GM21528 (cell line): Measurements from ENCODE around the gene VPS9D1.

ENCODE experiments used
- ATAC-seq: cut with Tn5 transposase; IDR thresholded peaks from one replicate; pipeline ENCODE4 v1.9.1; 2021; ENCODE audit warnings: mild to moderate bottlenecking, moderate library complexity; ENCODE audit not compliant: unreplicated experiment, low FRiP score

VPS9D1 gene, protein sequence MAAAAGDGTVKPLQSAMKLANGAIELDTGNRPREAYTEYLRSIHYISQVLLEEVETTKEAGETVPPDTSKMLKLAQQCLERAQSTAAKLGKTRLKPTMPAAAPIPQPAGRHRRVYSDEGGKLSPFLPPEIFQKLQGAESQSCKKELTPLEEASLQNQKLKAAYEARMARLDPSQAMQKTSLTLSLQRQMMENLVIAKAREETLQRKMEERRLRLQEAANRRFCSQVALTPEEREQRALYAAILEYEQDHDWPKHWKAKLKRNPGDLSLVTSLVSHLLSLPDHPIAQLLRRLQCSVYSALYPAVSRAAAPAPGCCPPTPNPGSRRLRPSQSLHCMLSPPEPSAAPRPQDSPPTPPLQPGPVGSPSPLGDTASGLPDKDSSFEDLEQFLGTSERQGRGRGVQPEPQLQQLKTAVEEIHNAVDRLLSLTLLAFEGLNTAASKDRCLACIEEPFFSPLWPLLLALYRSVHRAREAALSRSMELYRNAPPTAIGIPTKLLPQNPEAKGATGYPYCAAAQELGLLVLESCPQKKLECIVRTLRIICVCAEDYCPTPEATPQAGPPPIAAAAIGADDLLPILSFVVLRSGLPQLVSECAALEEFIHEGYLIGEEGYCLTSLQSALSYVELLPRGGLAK

DNA sequence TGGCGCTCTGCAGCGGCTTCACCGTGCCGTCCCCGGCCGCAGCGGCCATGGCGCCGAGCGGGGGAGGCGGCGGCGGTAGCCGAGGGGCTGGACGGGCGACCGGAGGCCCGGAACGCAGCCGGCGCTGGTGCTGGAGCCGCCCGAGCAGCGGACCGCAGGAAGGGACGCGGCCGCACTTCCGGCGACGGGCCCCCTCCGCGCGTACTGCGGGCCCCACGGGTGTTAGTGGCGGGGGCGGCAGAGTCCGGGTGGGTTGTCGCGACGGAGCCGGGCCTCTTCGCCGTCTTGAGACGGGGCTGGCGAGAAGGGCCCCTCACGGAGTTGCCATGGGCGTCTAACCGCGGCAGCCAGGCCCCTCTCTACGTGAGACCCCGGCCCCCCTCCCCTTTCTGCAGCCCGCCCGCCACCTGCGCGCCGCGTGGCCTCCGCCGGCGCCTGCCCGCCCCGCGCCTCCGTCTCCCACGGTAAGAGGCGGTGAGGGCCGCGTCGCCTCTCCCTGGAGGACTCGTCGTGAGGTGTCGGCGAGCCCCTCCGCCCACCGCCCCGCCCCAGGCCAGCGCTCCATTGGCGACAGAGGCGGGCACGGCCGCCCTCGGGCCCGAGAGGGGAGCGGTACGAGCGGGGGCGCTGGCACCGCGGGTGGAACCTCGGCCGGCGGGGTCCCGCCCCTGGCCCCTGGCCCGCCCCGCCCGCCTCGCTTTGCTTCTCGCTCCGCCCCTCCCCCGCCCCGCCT is at the start of gene VPS9D1, which contains the start of gene ZNF276:
VPS9D1 (minus strand) TSS at position 86 of the 733 bp plus-strand sequence; CDS start at position 49, 37 bp downstream.
ZNF276 (plus strand) TSS at position 725 of the 733 bp plus-strand sequence. CDS start 104 bp downstream, outside the sequence.
- ATAC-seq: peak; percentile 49

GRCh38 chr16:89770367-89770766 is 49.7 kb upstream of the VPS9D1 start:
- no peak for ATAC-seq

DNA sequence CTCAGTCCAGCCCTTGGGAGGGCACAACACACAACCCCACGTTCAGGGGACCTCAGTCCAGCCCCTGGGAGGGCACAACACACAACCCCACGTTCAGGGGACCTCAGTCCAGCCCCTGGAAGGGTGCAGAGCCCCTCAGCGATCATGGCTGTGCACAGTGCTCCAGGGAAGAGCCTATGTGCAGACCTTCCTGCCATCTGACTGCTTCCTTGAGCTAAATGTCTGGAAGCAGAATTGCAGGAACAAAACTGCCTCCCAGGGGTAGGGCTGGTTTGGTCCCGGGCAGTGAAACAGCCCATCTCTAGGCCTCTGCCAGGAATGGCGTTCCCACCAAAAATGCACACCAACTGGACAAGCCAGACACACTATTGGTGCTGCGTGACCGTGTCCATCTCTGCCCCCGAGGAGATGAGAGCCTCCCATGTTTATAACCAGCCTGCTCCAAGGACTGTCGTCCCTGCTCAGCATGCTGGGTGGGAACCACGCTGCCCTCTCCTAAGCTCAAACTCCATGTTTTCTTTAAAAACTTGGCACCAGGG is 44.7 kb upstream of the VPS9D1 start:
- peak; percentile 10 for ATAC-seq

GRCh38 chr16:89764711-89765201 is 44.1 kb upstream of the VPS9D1 start:
- ATAC-seq: peak; percentile 74

DNA sequence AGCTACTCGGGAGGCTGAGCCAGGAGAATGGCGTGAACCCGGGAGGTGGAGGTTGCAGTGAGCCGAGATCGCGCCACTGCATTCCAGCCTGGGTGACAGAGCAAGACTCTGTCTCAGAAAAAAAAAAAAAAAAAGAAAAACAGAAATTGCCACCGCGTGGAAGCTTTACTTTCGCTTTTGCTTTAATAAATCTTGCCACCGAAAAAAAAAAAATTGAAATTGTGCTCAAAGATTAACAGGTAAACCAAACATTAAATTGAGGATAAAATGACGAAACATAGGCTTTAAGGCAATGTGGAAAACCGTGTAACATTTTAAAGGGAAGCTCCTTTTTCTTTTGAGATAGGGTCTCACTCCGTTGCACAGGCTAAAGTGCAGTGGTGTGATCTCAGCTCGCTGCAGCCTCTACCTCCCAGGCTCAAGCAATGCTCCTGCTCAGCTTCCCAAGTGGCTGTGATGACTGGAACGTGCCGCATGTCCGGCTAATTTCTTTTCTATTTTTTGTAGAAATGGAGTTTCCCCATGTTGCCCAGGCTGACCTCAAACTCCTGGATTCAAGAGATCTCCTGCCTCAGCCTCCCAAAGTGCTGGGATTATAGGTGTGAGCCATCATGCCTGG is 40.7 kb upstream of the VPS9D1 start:
- no peak for ATAC-seq

DNA sequence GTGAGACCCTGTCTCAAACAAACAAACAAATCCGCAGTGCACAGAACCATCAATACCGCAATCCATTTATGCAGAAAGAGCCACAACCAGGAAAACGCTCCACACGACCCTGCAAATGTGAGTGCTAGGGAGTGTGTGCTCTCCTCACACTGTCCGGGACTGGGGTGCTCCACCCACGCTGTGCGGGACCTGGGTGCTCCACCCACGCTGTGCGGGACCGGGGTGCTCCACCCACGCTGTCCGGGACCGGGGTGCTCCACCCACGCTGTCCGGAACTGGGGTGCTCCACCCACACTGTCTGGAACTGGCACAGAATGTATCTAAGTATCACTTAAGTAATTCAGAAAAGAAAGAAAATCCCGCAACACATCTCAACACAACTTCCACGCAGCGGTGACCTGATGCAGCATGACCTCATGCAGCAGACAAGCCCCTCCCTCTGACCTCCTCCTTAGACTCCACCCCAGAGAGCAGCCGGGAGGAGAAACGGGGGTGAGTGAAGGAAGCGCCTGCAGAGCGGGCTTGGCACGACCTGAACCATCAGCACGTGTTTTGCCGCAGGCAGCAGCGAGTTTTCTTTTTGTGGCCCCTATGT is 39.1 kb upstream of the VPS9D1 start:
- ATAC-seq: no peak

DNA sequence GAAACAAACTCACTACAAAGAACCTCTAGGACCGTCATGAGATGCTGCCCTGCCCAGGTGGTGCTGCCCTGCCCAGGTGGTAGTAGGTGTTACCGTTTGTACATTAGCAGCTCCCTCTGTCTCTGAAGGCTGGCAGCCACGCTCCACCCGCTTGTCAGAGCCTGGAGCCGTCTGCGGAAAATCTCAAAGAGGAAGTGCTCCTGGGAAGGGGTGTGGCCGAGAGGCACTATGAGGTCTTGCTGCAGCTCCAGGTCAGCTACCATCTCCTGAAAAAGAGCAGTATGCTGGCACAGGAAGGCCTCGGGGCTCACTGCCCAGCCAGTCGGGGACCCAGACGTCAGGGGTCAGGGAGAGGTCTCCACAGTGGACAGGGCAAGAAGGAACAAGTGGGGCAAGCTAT is 28.9 kb upstream of the VPS9D1 start:
- no peak for ATAC-seq

DNA sequence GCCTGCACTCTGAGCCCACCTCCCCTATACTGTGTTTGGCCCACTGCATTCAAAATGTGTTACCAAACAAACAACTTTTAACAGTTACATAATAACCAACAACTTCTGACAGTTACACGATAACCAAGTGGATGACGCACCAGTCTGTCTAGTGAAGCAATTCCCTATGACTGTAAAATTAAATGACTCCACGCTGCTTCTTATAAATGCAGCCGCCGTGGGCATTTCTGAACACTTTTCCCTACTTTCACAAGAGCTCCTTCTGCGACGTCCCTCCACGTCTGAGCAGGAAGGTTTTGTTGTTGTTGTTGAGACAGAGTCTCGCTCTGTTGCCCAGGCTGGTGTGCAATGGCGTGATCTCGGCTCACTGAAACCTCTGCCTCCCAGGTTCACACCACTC is 28.2 kb upstream of the VPS9D1 start:
- no peak for ATAC-seq

DNA sequence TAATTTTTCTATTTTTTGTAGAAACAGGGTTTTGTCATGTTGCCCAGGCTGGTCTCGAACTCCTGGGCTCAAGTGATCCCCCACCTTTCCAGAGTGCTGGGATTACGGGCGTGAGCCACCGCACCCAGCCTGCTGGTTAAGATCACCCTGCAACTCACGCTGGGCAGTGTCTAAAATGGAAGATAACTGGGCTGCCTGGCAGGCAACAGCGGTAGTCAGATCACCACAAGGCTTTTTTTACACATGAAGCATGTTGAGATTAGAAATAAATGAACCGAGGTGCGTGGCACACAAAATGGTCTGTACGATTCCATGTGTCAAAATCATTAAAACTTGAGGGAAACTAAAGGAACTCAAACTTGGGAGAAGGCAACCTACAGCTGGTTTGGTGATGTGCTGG is 27.4 kb upstream of the VPS9D1 start:
- ATAC-seq: no peak

- no peak for ATAC-seq
These were observed 25.3 kb upstream of the VPS9D1 start for GRCh38 chr16:89746043-89746442.

GRCh38 chr16:89744813-89745212 is 24.1 kb upstream of the VPS9D1 start:
- ATAC-seq: no peak

DNA sequence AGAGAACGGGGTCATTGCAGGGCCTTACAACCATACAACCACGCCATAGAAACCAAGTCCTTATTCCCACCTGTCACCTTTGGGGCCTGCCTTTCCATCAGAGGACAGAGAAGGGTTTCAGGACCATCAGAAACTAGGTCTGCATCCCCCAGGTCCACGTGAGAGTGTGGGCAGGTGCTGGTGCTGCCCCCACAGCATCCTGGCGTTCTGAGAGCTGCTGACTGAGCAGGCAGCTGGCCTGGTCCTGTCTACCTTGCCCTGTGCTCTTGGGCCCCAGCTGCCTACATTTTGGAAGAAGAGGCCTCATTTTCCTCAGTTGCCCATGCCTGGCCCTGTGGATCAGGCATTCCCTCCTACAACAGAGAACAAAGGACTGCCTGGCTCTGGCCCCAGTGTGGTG is 22.2 kb upstream of the VPS9D1 start:
- no peak for ATAC-seq

- ATAC-seq: no peak
These were observed 20.8 kb upstream of the VPS9D1 start for GRCh38 chr16:89741342-89742014.

DNA sequence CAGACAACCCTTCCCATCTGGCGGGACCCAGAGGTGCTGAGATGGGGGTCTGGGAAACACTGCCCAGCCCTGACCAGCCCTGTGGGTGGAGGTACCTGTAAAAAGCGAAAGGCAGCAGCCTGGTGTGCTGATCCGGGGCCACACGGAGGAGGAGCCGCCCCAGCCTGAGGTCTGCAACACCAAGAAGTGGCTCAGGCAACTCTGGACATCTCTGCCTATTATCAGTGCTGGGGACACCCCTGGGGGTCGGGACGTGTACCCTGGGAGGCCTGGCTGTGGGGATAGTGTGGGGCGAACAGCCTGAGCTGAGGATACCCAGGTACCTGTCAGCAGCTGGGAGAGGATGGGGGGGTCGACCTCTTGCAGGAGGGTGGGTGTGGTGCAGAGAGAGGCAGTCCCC is 18.7 kb upstream of the VPS9D1 start:
- ATAC-seq: no peak

DNA sequence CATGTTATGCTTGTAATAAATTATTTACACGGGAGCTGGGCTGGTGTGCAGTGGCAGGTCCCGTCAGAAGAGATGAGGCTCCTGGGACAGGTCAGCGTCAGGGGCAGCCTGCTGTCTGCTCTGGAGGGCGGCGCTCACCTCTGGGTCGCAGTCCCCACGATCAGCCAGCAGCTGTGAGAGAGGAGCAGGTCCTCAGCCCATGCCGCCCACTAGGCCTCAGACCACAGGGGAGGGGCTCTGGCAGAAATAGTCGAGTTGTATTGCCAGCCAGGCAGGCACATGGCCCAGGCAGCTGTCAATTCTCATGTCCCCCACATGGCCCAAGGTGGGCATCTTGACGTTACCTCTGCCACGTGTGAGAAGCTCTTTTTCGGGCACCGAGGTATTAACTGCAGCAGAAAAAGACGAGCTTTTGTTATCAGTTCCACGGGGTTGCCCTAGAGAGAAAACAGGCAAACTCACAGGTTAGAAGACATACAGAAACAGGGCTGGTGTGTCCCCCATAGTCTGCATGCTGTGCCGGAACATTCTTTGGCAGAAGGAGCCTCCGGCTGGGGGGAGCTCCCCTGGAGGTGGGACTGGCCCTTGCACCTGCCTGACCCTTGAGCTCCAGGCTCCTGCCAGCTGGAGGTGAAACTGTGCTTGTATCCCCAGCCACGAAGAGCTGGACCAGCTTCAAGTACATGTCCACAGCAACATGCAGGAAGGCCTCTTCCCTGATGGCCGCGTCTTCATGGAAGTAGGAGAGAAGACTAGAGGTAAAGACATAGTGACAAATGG is 18.0 kb upstream of the VPS9D1 start:
- ATAC-seq: no peak

- ATAC-seq: no peak
These were observed 17.3 kb upstream of the VPS9D1 start for GRCh38 chr16:89738072-89738377.

DNA sequence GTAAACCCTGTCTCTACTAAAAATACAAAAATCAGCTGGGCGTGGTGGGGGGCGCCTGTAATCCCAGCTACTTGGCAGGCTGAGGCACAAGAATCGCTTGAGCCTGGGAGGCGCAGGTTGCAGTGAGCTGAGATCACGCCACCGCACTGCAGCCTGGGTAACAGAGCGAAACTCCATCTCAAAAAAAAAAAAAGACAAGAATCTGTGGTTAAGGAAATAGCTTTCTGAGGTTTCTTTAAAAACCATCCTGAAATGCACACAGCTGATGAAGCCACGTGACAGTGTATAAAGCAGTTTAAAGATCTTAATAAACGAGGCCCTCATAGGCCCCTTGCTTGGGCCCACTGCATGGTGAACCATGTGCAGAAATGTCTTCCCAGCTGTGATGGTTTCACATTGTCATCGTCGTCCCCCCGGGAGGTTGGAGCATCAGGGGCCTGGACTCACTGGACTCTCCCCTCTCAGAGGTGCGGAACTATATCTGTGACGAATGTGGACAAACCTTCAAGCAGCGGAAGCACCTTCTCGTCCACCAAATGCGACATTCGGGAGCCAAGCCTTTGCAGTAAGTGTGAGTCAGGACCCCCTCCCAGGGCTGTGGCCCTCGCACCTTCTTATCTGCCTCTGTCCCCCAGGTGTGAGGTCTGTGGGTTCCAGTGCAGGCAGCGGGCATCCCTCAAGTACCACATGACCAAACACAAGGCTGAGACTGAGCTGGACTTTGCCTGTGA is 16.8 kb upstream of the VPS9D1 start:
- no peak for ATAC-seq

- ATAC-seq: no peak
These were observed 15.9 kb upstream of the VPS9D1 start for GRCh38 chr16:89736554-89736953.
